Measurements from ENCODE around the gene GGA2. TPM values are rescaled to one million over a fixed set of nuclear protein-coding genes. Genes with fewer than 3 reads are reported as not detected.

The GGA2 gene, protein sequence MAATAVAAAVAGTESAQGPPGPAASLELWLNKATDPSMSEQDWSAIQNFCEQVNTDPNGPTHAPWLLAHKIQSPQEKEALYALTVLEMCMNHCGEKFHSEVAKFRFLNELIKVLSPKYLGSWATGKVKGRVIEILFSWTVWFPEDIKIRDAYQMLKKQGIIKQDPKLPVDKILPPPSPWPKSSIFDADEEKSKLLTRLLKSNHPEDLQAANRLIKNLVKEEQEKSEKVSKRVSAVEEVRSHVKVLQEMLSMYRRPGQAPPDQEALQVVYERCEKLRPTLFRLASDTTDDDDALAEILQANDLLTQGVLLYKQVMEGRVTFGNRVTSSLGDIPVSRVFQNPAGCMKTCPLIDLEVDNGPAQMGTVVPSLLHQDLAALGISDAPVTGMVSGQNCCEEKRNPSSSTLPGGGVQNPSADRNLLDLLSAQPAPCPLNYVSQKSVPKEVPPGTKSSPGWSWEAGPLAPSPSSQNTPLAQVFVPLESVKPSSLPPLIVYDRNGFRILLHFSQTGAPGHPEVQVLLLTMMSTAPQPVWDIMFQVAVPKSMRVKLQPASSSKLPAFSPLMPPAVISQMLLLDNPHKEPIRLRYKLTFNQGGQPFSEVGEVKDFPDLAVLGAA
- 30.8 to 35.3 TPM (median 33.6 TPM) in 5 replicates for total RNA-seq (2022; extraction: Qiagen RNA extraction; ENCODE audit: low read depth)

DNA sequence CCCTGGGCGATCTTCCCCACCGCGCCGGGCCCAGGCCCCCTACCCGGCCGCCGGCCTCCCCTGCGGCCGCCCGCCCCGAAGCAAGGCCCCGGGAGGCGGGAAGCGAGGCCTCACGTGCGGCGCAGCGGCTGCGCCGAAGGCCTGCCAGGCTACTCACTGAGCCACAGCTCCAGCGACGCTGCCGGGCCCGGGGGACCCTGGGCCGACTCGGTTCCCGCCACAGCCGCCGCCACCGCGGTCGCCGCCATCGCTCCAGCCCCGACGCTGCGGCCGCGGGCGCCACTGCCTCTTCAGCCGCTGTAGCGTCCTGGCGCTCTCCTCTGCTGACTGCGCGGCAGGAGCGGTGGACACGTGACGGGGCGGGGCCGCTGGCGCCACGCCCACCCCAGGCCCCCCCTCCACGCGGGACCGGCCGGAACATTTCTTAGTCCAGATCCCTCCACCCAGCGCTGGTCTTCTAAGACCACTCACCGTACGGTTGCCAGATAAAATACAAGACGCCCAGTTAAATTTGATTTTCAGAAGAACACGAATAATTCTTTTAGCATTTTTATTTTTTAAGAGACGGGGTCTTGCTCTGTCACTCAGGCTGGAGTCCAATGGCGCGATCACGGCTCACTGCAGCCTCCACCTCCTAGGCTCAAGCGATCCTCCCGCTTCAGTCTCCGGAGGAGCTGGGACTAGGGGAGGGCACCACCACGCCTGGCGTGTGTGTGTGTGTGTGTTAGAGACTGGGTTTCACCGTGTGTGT lies at the start of gene GGA2:
Gene GGA2, minus strand, starts transcription at position 331 of the 751 bp plus-strand sequence. Its CDS starts 83 bp downstream, at position 248.

DNA sequence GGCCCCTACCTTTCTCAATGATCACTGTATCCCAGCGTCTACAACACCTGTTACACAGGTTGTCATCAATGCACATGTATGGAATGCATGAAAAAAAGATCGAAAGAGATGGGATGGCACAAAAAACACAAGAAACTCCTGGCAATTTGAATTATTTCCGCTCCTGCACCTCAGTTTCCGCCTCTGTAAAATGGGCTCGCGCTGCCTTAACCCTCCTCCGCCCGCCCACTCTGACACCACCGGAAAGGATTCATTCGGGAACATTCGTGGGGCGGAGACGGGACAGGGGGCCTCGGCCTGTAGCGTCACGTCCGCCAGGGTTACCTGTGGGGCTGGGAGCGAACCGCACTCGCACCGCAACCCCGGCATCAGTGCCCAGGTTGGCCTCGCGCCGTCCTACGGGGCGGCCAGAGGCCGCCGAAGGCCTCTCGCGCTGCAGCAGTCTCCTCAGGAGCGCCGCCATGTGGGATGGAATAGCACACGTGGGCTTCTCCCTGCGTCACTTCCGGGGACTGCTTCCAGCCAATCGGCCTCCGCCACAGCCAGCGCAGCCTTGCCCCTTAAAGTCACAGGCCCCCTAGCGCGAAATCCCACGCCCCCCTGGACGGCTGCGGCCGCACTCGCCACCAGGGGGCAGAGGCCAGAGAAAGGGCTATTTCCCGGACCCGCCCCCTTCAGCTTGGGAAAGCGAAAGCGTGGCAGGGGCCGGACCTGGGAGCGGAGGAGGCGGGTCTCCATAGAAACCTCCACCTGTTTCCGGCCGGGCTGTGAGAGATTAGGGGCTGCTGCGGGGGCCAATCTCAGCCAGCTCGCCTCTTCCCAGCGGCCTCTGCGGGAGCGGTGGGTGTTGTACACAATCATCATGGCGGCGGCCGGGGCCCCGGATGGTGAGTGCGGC lies 46.8 kb upstream of the GGA2 start, which contains the start of the genes EARS2 and UBFD1:
Gene EARS2, minus strand, starts transcription at position 470 of the 898 bp plus-strand sequence. Its CDS starts 7 bp downstream, at position 463.
Gene UBFD1, plus strand, starts transcription at position 847 of the 898 bp plus-strand sequence. Its CDS starts 16 bp downstream, at position 863.

DNA sequence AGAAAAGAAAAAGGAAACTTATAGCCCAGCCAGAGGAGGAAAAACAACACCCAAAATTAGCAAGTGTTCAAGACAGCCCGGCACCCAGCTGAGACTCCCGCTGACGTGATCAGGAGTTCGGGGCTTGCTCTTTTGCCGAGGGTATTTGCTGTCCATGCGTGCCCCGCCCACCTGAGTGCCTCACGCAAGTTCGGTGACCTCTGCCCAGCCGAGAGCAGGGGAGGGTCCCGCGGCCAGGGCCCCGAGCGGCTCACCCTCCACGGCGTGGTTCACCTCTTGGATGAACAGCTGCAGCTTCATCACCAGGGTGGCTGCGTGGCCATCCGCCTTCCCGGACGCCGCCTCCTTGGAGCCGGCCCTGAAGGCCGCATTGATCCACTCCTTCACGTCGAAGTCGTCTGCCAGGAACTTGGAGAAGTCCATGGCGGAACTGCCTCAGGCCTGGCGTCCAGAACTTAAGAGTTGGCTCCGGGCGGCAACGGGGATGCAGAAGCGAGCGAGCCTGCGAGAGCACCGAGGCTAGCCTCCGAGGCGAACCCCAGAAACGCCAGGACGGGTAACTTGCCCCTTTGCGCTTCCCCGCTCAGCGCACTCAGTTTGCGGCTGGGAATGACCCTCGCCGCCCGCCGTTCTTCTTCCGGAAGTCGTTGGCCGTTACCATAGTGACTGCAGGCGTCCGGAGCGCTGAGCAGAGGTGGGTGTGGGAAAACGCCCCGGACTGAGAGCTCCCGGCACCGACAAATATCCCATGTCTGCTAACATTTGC lies 57.5 kb downstream of the GGA2 start, which contains the start of gene COG7:
Gene COG7, minus strand, starts transcription at position 618 of the 766 bp plus-strand sequence. Its CDS starts 195 bp downstream, at position 423.

Other genes with a start within 250 kb of the GGA2 start
- 0.11 to 0.30 TPM (median 0.19 TPM) in 4 of 5 replicates, not detected in the other for gene SCNN1B, start 208.2 kb downstream of the GGA2 start, total RNA-seq (2022; extraction: Qiagen RNA extraction; ENCODE audit: low read depth)
- 14.7 to 18.6 TPM (median 17.8 TPM) in 5 replicates for gene COG7, start 57.3 kb downstream of the GGA2 start, total RNA-seq (2022; extraction: Qiagen RNA extraction; ENCODE audit: low read depth)
- gene EARS2, start 46.9 kb upstream of the GGA2 start, total RNA-seq (2022; extraction: Qiagen RNA extraction; ENCODE audit: low read depth): 22.5 to 36.8 TPM (median 34.5 TPM) in 5 replicates
- 38.3 to 59.3 TPM (median 56.7 TPM) in 5 replicates for gene UBFD1, start 47.2 kb upstream of the GGA2 start, total RNA-seq (2022; extraction: Qiagen RNA extraction; ENCODE audit: low read depth)
- gene NDUFAB1, start 85.8 kb upstream of the GGA2 start, total RNA-seq (2022; extraction: Qiagen RNA extraction; ENCODE audit: low read depth): 156 to 189 TPM (median 181 TPM) in 5 replicates
- 11.3 to 14.4 TPM (median 13.4 TPM) in 5 replicates for gene PALB2, start 130.8 kb upstream of the GGA2 start, total RNA-seq (2022; extraction: Qiagen RNA extraction; ENCODE audit: low read depth)
- 67.8 to 83.8 TPM (median 76.4 TPM) in 5 replicates for gene DCTN5, start 131.0 kb upstream of the GGA2 start, total RNA-seq (2022; extraction: Qiagen RNA extraction; ENCODE audit: low read depth)
- gene PLK1, start 168.4 kb upstream of the GGA2 start, total RNA-seq (2022; extraction: Qiagen RNA extraction; ENCODE audit: low read depth): 150 to 180 TPM (median 164 TPM) in 5 replicates
- not detected in 5 replicates for gene ERN2, start 202.7 kb upstream of the GGA2 start, total RNA-seq (2022; extraction: Qiagen RNA extraction; ENCODE audit: low read depth)
- gene CHP2, start 244.5 kb upstream of the GGA2 start, total RNA-seq (2022; extraction: Qiagen RNA extraction; ENCODE audit: low read depth): not detected in 5 replicates

Data from A549 treated with DMSO at 1 μM for 4 hours (cell line).